Subcutaneous abdominal adipose tissue (tissue), 5 donors: ENCODE results near the gene MLLT3.

Experiments used
- H3K27ac ChIP-seq: one replicate; pipeline ENCODE4 v1.7.0; 2013; ENCODE audit warnings: low read depth, mild to moderate bottlenecking, inconsistent platforms, low read length, moderate library complexity
- H3K27me3 ChIP-seq, 5 donors: one replicate each; pipeline ENCODE4 v1.7.0; 2013; ENCODE audit warnings: low read length in 5 of 5, inconsistent platforms in 1 of 5; ENCODE audit not compliant: control insufficient read depth in 5 of 5, insufficient read depth in 4 of 5
- H3K36me3 ChIP-seq, 5 donors: one replicate each; pipeline ENCODE4 v1.7.0; 2013; ENCODE audit warnings: low read length in 5 of 5; ENCODE audit not compliant: control insufficient read depth in 5 of 5, insufficient read depth in 5 of 5
- H3K4me1 ChIP-seq, 5 donors: one replicate each; pipeline ENCODE4 v1.7.0; 2013; ENCODE audit warnings: low read length in 5 of 5, mild to moderate bottlenecking in 3 of 5, moderate library complexity in 1 of 5; ENCODE audit not compliant: control insufficient read depth in 5 of 5, insufficient read depth in 5 of 5
- H3K4me3 ChIP-seq, 5 donors: one replicate each; pipeline ENCODE4 v1.7.0; 2013; ENCODE audit warnings: low read length in 5 of 5, low read depth in 1 of 5
- H3K9ac ChIP-seq, 5 donors: one replicate each; pipeline ENCODE4 v1.7.0; 2013; ENCODE audit warnings: low read length in 5 of 5, mild to moderate bottlenecking in 4 of 5, moderate library complexity in 3 of 5
- H3K9me3 ChIP-seq, 5 donors: one replicate each; pipeline ENCODE4 v1.7.0; 2013; ENCODE audit warnings: low read length in 5 of 5; ENCODE audit not compliant: control insufficient read depth in 5 of 5
- donor health status: healthy.
- donor health status: healthy.
- donor health status: healthy.
- donor health status: healthy.
- donor health status: healthy.

The MLLT3 gene

GRCh38 chr9:20580673-20581072 lies 41.6 kb downstream of the MLLT3 start:
- Histone ChIP-seq H3K4me1 (peaks cover 0 to 2% (median 0%) of the 10 kb centered on the region in 5 donors), H3K4me3 (no peak overlapping the region), H3K27ac (no peak overlapping the region), H3K36me3 (no peaks in the 10 kb centered on the region), H3K9ac (no peak overlapping the region), H3K27me3 (no peaks in the 10 kb centered on the region), H3K9me3 (peaks cover 0 to 2% (median 0%) of the 10 kb centered on the region in 5 donors)

- no peak overlapping the region for H3K9ac ChIP-seq
- H3K27me3 ChIP-seq = no peaks in the 10 kb centered on the region
- peaks cover 0 to 2% (median 0%) of the 10 kb centered on the region in 5 donors for H3K4me1 ChIP-seq
- peaks cover 0 to 4% (median 0%) of the 10 kb centered on the region in 5 donors for H3K9me3 ChIP-seq
- H3K27ac ChIP-seq = no peak overlapping the region
- no peaks in the 10 kb centered on the region for H3K36me3 ChIP-seq
- no peak overlapping the region for H3K4me3 ChIP-seq
These were observed 42.6 kb downstream of the MLLT3 start for GRCh38 chr9:20579524-20580314.

- Histone ChIP-seq H3K9me3 (peaks cover 0 to 4% (median 0%) of the 10 kb centered on the region in 5 donors), H3K9ac (no peak overlapping the region), H3K27ac (no peak overlapping the region), H3K36me3 (no peaks in the 10 kb centered on the region), H3K4me1 (no peaks in the 10 kb centered on the region), H3K27me3 (no peaks in the 10 kb centered on the region), H3K4me3 (no peak overlapping the region)
These were observed 49.3 kb downstream of the MLLT3 start for GRCh38 chr9:20573023-20573422.

GRCh38 chr9:20570756-20571155 lies 51.5 kb downstream of the MLLT3 start:
- Histone ChIP-seq H3K4me3 (no peak overlapping the region), H3K27ac (no peak overlapping the region), H3K36me3 (no peaks in the 10 kb centered on the region), H3K9me3 (peaks cover 0 to 4% (median 0%) of the 10 kb centered on the region in 5 donors), H3K4me1 (no peaks in the 10 kb centered on the region), H3K27me3 (no peaks in the 10 kb centered on the region), H3K9ac (no peak overlapping the region)

GRCh38 chr9:20570087-20570486 lies 52.2 kb downstream of the MLLT3 start:
- H3K27ac ChIP-seq = no peak overlapping the region
- H3K9ac ChIP-seq = no peak overlapping the region
- H3K36me3 ChIP-seq = no peaks in the 10 kb centered on the region
- no peak overlapping the region for H3K4me3 ChIP-seq
- H3K27me3 ChIP-seq = no peaks in the 10 kb centered on the region
- no peaks in the 10 kb centered on the region for H3K4me1 ChIP-seq
- H3K9me3 ChIP-seq = no peaks in the 10 kb centered on the region

- H3K36me3 ChIP-seq = no peaks in the 10 kb centered on the region
- no peaks in the 10 kb centered on the region for H3K9me3 ChIP-seq
- H3K4me3 ChIP-seq = no peak overlapping the region
- no peaks in the 10 kb centered on the region for H3K27me3 ChIP-seq
- H3K9ac ChIP-seq = no peak overlapping the region
- H3K4me1 ChIP-seq = no peaks in the 10 kb centered on the region
- no peak overlapping the region for H3K27ac ChIP-seq
These were observed 52.8 kb downstream of the MLLT3 start for GRCh38 chr9:20569525-20569924.

- H3K36me3 ChIP-seq = no peaks in the 10 kb centered on the region
- no peaks in the 10 kb centered on the region for H3K27me3 ChIP-seq
- H3K4me1 ChIP-seq = no peaks in the 10 kb centered on the region
- H3K4me3 ChIP-seq = no peak overlapping the region
- no peak overlapping the region for H3K27ac ChIP-seq
- H3K9me3 ChIP-seq = no peaks in the 10 kb centered on the region
- H3K9ac ChIP-seq = no peak overlapping the region
These were observed 53.9 kb downstream of the MLLT3 start for GRCh38 chr9:20568400-20568799.

GRCh38 chr9:20566401-20566800 lies 55.9 kb downstream of the MLLT3 start:
- Histone ChIP-seq H3K4me1 (no peaks in the 10 kb centered on the region), H3K4me3 (no peak overlapping the region)

GRCh38 chr9:20564650-20565049 lies 57.6 kb downstream of the MLLT3 start:
- Histone ChIP-seq H3K27ac (no peak overlapping the region), H3K36me3 (no peaks in the 10 kb centered on the region), H3K27me3 (no peaks in the 10 kb centered on the region), H3K9ac (no peak overlapping the region), H3K9me3 (no peaks in the 10 kb centered on the region), H3K4me3 (no peak overlapping the region), H3K4me1 (no peaks in the 10 kb centered on the region)

More at GRCh38 chr9:20566401-20566800, 55.9 kb downstream of the MLLT3 start:
- H3K9me3 ChIP-seq = no peaks in the 10 kb centered on the region
- no peak overlapping the region for H3K27ac ChIP-seq
- H3K36me3 ChIP-seq = no peaks in the 10 kb centered on the region
- no peak overlapping the region for H3K9ac ChIP-seq
- no peaks in the 10 kb centered on the region for H3K27me3 ChIP-seq

- H3K9ac ChIP-seq = no peak overlapping the region
- peaks cover 0 to under 1% (median 0%) of the 10 kb centered on the region in 5 donors for H3K4me1 ChIP-seq
- no peaks in the 10 kb centered on the region for H3K27me3 ChIP-seq
- H3K27ac ChIP-seq = no peak overlapping the region
- H3K4me3 ChIP-seq = no peak overlapping the region
- H3K9me3 ChIP-seq = no peaks in the 10 kb centered on the region
- H3K36me3 ChIP-seq = no peaks in the 10 kb centered on the region
These were observed 58.4 kb downstream of the MLLT3 start for GRCh38 chr9:20563917-20564316.
